Stimulated activated CD4-positive, alpha-beta T cell treated with anti-CD3 and anti-CD28 coated beads, TNF-alpha, amount 100 ng/mL, for 48 hours (primary cell): Measurements from ENCODE around the gene LLGL2.
"Not testable (repeated sequence)": the region's sequence is repeated elsewhere in the genome, so short reads cannot be mapped to it uniquely, and the experiment has no call there.

Experiments
- DNase-seq, 3 donors: peaks; one replicate each; pipeline ENCODE4 v3.0.0-alpha.2; 2020; ENCODE audit warnings: low read depth in 3 of 3

The LLGL2 gene, protein sequence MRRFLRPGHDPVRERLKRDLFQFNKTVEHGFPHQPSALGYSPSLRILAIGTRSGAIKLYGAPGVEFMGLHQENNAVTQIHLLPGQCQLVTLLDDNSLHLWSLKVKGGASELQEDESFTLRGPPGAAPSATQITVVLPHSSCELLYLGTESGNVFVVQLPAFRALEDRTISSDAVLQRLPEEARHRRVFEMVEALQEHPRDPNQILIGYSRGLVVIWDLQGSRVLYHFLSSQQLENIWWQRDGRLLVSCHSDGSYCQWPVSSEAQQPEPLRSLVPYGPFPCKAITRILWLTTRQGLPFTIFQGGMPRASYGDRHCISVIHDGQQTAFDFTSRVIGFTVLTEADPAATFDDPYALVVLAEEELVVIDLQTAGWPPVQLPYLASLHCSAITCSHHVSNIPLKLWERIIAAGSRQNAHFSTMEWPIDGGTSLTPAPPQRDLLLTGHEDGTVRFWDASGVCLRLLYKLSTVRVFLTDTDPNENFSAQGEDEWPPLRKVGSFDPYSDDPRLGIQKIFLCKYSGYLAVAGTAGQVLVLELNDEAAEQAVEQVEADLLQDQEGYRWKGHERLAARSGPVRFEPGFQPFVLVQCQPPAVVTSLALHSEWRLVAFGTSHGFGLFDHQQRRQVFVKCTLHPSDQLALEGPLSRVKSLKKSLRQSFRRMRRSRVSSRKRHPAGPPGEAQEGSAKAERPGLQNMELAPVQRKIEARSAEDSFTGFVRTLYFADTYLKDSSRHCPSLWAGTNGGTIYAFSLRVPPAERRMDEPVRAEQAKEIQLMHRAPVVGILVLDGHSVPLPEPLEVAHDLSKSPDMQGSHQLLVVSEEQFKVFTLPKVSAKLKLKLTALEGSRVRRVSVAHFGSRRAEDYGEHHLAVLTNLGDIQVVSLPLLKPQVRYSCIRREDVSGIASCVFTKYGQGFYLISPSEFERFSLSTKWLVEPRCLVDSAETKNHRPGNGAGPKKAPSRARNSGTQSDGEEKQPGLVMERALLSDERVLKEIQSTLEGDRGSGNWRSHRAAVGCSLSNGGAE

DNA sequence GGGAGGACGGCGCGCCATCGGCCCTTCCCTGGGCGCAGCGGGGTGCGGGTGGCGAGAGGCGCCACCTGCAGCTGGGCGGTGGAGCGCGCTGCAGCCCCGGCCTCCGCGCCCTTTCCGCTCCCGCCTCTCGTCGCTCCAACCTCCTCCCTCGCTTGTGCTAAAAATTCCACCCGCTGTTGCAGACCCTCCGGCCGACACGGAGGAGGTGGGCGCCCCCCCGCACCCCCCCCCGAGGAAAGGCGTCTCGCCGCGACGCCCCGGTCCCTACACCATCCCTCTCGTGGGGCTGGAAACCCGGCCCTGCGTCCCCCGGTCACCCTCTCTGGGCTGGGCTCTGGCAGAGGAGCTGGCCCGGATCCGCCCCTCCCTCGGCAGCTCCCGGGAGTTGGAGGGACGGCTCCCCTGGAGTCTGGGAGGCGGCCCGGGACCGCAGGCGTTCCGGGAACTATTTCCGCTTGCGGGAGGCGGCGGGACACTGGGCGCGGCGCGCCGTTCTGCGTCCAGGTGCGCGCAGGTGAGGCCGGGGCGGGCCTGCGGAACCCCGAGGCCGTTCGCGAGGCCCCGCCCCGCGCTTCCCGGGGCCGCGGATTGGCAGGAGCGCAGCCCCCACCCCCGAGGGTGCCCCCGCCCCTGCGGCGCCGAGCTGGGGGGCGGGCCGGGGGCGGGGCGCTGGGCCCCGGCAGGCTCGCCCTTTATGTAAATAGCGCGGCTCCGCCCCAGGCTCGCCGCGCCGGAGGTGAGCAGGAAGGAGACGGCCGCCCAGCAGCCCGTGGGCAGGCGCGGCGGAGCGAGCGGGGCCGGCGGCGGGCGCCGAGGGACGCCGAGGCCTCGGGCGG, at the start of gene LLGL2:
Gene LLGL2 (plus strand): TSS at position 728 of the 836 bp plus-strand sequence. CDS start 17,730 bp downstream, outside the sequence.
- DNase-seq, result peak in 2 of 3 donors; percentile 56 to 70

DNA sequence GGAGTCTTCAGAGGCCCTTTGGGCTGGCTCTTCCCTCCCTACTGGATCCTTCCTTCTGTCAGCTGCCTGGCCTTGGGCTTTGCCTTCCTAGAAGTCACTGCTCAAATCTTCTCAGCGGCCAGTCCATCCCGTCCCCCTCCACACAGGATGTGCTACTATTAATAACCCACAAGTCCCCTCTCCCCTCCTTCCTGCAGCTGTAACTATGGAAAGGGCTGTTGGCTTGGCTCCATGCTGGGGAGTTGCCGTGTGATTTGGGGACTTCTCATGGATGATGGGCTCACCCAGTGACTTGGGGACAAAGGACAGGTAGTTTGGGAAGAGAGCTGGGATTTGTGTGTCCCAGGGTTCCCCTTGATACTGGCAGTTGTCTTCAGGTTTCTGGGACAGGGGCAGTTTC, 49.6 kb upstream of the LLGL2 start:
- no peak for DNase-seq

DNA sequence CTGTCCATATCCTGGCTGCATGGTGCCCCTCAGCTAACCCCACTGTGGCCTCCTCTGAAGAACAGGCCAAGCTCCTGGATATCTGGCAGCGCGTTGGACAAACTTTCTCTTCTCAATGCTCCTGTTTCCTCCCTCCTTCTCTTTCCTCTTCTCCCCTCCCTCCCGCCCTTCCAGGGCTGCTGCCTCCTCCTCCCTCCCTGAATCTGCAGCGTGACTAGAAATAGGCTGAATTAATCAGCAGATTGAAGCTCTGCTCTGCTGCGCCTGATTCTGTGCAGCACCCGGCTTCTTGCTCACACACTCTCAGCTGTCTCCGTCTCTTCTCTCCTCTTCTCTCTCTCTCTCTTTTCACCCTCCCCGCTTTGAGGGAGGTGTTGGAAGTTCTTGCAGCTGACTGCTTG, 49.2 kb upstream of the LLGL2 start:
- no peak for DNase-seq

DNA sequence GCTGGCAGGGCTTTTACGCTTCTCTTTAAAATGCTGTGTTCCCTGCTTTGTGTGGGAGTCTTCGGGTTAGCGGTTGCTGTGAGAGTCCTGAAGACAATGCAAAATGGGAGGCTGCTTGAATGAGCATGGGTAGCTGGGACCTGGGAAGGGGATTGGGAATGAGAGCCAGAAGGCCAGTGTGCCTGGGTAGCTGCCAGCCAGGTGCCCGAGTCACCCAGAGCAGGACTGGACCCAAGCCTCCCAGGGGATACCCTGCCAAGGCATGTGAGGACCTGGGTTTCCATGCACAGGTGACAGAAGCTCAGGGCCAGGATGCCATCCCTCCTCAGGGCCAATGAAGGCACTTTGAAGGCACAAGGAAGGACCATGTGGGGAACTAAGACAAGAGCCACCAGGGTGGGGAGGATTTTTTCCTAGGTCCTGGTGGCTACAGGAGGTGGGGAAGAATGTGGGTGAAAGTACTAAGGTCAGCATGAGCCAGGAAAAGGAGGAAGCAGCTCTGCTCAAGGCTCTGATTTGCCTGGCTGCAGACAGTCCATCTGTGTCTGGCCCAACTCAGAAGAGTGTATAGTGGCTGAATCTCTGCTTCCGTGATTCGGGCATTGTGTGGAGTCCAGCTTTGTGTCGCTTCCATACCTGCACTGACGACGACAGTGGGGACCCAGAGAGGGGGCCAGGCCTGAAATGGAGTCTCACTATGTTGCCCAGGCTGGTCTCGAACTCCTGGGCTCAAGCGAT, 48.6 kb upstream of the LLGL2 start:
- no peak for DNase-seq

DNA sequence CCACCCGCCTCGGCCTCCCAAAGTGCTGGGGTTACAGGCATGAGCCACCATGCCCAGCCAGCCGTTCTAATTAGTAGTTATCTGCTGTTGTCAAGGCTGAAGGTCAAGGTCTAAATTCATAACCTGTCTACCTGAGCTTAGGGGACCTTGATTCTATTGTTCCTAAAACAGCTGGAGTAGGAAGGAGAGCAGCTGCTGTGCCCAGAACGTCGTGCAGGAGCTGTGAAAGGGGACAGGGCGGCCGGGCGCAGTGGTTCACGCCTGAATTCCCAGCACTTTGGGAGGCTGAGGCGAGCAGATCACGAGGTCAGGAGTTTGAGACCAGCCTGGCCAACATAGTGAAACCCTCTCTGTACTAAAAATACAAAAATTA, 48.0 kb upstream of the LLGL2 start:
- not testable (repeated sequence) for DNase-seq

DNA sequence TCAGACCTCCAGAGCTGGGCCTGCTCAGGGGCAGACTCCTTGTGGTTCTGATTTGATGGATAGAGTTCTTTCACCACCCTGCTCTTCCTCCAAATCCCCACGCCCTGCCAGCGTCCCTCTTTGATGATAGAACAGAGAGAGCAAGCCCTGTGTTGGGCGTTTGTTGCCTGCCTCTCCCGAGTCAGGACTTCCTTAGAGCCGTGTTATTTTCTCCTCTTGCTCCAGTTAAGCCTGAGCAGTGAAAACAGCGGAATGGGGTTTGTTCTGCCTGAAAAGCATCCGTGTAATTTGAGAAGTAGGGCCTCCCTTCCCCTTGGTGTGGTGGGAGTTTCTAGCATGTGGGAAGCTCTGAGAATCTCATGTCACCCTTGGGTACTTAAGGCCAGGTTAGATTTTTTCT, 47.0 kb upstream of the LLGL2 start:
- no peak for DNase-seq

DNA sequence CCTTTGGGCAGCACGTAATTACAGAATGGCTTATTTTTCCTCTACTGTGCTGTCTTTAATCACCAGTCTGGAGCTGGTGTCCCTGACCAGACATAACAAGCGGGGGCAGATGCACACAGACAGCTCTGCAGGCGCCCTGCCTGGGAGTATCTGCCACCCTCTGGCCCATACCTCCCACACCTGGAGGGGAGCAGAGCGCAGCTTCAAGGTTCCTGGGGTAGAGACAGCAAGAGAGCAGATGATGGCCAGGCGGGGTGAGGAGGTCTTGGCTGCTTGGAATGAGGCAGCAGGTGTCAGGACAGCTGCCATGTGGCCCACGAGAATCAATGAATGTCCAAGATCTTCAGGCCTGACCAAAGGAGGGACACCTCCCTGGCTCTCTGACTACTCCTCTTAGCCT, 45.2 kb upstream of the LLGL2 start:
- DNase-seq, result no peak

DNA sequence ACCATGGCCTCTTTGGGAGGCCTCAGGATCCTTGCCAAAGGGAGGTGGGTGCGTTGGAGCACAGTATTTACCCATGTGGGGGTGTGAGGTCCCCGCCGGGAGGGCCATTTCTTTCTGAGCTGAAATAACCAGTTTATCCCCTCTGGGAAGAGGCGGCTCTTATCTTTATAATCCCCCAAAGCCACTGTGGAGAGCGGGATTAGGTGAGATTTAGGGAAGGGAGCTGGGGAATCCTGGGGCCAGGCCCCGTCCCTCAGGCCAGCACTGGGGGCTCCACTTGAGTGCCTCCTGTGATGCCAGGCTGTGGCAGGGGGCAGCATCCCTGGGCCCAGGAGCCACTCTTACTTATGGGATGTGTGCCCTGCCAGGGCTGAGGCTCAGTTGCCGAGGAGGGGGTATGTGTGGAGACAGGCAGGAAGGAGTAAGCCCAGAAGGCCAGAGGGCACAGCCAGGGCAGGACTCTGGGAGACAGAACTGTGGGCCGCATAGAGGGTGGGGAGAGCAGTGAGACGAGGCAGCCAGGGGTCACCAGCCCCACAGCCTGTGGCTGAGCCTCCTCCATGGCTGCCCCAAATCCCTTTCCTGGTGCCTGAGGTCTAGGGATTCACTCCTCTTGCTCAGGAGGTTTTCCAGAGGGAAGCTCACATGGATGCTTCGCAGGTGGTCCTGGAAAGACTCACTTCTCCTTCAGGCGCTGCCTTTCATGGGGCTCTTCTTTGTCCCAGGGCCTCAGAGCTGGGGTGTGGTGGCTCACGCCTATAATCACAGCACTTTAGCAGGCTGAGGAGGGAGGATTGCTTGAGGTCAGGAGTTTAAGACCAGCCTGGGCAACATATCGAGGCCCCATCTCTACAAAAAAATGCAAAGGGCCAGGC, 44.1 kb upstream of the LLGL2 start:
- no peak for DNase-seq

DNA sequence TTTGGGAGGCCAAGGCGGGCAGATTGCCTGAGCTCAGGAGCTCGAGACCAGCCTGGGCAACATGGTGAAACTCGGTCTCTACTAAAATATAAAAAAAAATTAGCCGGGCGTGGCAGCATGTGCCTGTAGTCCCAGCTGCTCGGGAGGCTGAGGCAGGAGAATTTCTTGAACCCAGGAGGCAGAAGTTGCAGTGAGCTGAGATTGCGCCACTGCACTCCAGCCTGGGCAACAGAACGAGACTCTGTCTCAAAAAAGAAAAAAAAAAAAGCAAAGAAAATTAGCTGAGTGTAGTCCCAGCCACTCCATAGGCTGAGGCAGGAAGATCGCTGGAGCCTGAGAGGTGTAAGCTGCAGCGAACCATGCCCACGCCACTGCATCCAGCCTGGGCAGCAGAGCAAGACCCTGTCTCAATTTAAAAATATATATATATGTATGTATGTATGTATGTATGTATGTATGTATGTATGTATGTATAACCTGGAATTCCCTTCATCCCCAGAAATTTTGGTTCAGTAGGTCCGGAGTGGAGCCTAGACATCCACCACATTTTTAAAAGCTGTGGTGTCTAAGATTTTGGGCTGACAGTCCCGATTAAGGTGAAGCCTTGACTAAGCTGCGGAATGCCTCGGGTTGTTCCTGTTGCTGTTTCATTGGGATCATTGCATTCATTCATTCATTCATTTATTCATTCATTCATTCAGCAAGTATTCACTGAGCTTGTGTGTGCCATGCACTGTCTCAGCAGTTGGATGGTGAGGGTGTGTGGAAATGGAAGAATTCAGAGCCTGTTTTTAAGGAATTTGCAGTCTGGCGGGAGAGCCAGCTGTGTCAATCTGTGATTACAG, 43.2 kb upstream of the LLGL2 start:
- DNase-seq, result no peak

DNA sequence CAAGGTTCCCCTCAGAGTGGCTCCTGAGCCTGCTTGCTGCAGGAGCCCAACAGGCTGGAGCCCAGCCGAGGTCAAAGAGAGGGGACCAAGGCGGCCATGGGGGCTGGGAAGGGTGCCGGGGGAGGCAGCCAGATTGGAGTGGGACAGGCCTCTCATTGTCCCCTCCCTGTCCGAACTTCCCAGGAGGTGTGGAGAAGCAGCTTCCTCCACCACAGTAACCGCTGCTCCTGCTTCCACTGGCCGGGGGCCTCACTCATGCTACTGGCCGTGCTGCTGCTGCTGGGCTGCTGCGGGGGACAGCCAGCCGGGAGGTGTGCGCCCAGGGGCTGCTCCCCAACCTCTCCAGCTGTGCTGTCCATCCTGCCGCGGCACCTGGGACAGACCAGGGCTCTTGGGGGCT, 39.8 kb upstream of the LLGL2 start:
- DNase-seq, result no peak

DNA sequence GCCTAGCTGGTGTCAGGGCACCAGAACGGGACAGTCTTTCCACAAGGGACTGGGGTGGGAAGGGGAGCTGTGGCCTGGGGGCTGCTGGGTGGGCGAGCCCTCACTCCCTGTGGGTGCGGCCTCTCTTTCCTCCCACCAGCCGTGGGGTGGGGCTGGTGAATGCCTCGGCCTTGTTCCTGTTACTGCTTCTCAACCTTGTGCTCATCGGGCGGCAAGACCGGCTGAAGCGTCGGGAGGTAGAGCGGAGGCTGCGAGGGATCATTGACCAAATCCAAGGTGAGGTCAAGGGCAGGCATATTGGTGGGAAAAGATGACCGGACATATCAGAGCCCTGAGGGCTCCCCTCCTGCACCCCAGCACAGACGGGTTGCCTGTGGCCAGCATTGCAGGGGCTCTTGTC, 39.3 kb upstream of the LLGL2 start:
- no peak for DNase-seq

DNA sequence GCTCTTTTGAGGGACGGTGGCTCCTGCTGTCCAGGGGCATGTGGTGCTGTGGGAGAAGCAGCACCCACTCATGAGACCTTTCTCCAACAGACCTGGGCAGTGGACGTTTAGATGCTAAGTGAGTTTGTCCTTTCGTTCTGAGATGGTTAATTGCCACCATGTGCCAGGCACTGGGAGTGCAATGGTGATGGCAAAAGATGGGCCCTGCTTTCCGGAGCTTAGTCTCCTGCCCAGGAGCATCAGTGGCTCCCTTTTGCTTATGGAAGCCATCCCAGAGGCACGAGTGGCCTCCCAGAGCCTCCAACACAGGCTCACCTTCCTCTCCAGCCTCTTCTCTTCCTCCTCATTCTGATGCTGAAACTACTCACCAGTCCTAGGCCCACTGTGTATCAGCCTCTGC, 38.5 kb upstream of the LLGL2 start:
- DNase-seq, result no peak

DNA sequence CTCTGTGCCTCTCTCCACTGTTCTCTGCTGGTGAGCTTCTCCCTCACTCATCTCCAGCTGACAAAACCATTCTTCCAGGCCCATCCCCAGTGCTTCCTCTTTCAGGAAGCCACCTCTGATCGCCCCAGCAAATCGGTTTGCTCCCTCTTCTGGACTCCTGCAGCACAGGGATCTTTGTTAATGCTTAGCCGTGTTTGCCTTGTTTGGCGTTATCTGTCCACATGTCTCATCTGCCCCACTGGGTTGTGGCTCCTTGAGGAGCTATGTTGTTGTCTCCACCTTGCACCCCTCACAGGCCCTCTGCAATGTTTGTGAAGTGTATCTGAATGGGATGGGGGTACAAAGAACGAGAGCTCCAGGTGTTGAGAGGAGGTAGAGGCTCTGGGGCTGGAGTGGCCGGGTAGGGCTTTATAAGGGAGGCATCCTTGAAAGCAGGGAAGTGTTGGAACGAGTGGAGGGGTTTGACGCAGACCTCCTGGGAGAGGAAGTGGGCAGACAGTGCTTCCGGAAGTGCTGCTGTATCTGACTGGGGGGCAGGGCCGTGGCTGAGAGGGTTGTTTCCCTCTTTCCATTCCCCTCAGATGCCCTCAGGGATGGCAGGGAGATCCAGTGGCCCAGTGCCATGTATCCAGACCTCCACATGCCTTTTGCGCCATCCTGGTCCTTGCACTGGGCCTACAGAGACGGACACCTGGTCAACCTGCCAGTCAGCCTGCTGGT, 38.0 kb upstream of the LLGL2 start:
- peak in 1 of 3 donors; percentile 18 for DNase-seq

DNA sequence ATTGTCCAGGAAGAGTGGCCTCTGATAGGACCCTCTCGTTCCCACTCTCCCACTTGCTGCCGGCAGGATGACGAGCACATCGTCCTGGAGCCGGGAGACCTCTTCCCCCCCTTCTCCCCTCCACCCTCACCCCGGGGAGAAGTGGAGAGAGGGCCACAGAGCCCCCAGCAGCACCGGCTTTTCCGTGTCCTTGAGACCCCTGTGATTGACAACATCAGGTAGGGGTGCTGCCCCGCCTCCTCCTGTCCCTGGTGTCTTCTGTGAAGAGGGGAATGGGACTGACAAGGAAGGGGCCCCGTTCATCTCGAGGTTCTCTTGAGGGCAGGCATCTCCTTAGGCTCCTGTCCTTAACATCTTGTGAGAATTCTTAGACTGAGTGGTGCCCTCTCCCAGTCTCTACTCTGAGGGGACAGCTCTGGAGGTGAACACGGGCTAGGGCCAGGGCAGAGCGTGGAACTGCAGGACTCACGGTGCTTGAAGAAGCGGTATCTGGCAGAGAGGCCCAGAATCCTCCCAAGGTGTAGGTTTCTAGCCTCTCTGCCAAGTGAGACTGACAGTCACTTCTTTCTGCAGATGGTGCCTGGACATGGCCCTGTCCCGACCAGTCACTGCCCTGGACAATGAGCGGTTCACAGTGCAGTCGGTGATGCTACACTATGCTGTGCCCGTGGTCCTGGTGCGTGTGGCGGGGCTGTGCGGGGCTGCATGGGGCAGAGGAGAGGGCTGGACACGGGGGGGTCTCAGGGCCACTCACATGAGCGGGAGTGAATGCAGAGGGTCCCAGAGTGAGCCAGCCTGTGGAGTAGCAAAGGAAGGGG, 36.6 kb upstream of the LLGL2 start:
- no peak for DNase-seq

DNA sequence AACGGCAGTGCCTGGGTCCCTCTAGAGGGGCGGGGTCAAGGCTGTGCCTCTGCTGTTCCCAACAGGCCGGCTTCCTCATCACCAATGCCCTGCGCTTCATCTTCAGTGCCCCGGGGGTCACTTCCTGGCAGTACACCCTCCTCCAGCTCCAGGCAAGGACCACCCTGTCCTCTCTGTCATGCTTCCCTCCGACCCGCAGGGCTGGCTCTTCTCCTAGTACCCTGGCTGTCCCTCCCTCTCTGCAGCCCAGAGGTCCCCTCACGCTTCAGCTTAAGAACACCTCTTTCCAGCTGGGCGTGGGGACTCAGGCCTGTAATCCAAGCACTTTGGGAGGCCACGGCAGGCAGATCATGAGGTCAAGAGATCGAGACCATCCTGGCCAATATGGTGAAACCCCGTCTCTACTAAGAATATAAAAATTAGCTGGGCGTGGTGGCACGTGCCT, 36.0 kb upstream of the LLGL2 start:
- DNase-seq, result no peak

DNA sequence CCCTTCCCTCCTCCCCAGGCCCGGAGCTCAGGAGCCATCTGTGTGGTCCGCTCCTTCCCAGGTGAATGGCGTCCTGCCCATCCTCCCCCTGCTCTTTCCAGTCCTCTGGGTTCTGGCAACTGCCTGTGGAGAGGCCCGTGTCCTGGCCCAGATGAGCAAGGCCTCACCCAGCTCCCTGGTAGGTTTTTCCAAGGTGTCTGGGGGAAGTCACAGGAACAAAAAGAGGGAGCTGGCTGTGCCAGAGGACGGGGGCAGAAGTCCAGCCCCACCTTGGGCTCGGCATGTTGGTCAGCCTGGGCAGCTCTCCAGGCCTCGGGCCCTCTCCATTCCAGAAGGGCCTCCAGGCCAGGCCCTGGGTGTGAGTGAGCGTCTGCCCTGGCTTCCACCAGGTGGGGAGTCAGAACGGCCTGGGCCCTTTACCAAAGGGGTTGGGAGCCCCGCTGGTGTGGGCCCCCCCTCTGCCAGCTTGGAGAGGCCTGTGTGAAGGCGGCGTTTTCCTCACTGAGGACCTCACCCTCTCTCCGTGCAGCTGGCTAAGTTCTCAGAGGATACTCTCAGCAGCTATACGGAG, 35.2 kb upstream of the LLGL2 start:
- no peak for DNase-seq
